Fibroblast of mammary gland (primary cell): Measurements from ENCODE around the gene ME3.
"Not testable (repeated sequence)": the region's sequence is repeated elsewhere in the genome, so short reads cannot be mapped to it uniquely, and the experiment has no call there.

Experiments
- DNase-seq: peaks from one replicate; pipeline ENCODE4 v3.0.0-alpha.2; 2010; ENCODE audit warnings: low read depth
- H3K4me3 ChIP-seq: 2 replicates; pipeline ENCODE4 v1.5.1; 2011; ENCODE audit warnings: low read depth, mild to moderate bottlenecking, low read length, moderate library complexity; ENCODE audit not compliant: control insufficient read depth
- CTCF ChIP-seq: conservative IDR thresholded peaks from 2 replicates; pipeline ENCODE4 v1.5.1; 2011; ENCODE audit warnings: low read depth, low read length, inconsistent platforms; ENCODE audit not compliant: control insufficient read depth, insufficient read depth

The ME3 gene

GRCh38 chr11:86571273-86571948 lies 101.0 kb downstream of the ME3 start:
- no peak overlapping the region for H3K4me3 ChIP-seq
- DNase-seq = no peak
- TF ChIP-seq CTCF = peak; percentile 45

GRCh38 chr11:86570451-86570850 lies 102.0 kb downstream of the ME3 start:
- no peak for DNase-seq
- no peak overlapping the region for H3K4me3 ChIP-seq
- TF ChIP-seq CTCF = no peak

- H3K4me3 ChIP-seq = no peak overlapping the region
- no peak for DNase-seq
- no peak for TF ChIP-seq CTCF
Observed at GRCh38 chr11:86570020-86570419, 102.4 kb downstream of the ME3 start.

- no peak for DNase-seq
- no peak overlapping the region for H3K4me3 ChIP-seq
- no peak for TF ChIP-seq CTCF
Observed at GRCh38 chr11:86569109-86569508, 103.3 kb downstream of the ME3 start.

GRCh38 chr11:86565801-86566312 lies 106.6 kb downstream of the ME3 start:
- no peak for TF ChIP-seq CTCF
- no peak for DNase-seq
- H3K4me3 ChIP-seq = no peak overlapping the region

- DNase-seq = no peak
- no peak for TF ChIP-seq CTCF
- H3K4me3 ChIP-seq = no peak overlapping the region
Observed at GRCh38 chr11:86565388-86565787, 107.0 kb downstream of the ME3 start.

GRCh38 chr11:86562842-86563241 lies 109.6 kb downstream of the ME3 start:
- not testable (repeated sequence) for H3K4me3 ChIP-seq, DNase-seq
